GM21390 (cell line): ENCODE results near the gene PDGFA.

Source experiments
- ATAC-seq: cut with Tn5 transposase; IDR thresholded peaks from one replicate; pipeline ENCODE4 v1.9.1; 2021; ENCODE audit not compliant: unreplicated experiment

PDGFA gene

GRCh38 chr7:505171-505570 is 14.5 kb downstream of the PDGFA start:
- ATAC-seq, result no peak

GRCh38 chr7:504221-505111 is 15.2 kb downstream of the PDGFA start:
- ATAC-seq, result no peak

- no peak for ATAC-seq
Observed at GRCh38 chr7:503575-504111, 16.0 kb downstream of the PDGFA start.

- ATAC-seq, result no peak
Observed at GRCh38 chr7:502296-502695, 17.4 kb downstream of the PDGFA start.

GRCh38 chr7:501526-501925 is 18.1 kb downstream of the PDGFA start:
- ATAC-seq, result no peak

GRCh38 chr7:500521-501420 is 18.9 kb downstream of the PDGFA start:
- no peak for ATAC-seq

- ATAC-seq, result no peak
Observed at GRCh38 chr7:499853-500485, 19.7 kb downstream of the PDGFA start.

- no peak for ATAC-seq
Observed at GRCh38 chr7:498678-499641, 20.7 kb downstream of the PDGFA start.

- no peak for ATAC-seq
Observed at GRCh38 chr7:497946-498655, 21.5 kb downstream of the PDGFA start.

- ATAC-seq, result no peak
Observed at GRCh38 chr7:497346-497745, 22.3 kb downstream of the PDGFA start.

GRCh38 chr7:496528-497295 is 22.9 kb downstream of the PDGFA start:
- ATAC-seq, result no peak

GRCh38 chr7:495761-496321 is 23.8 kb downstream of the PDGFA start:
- no peak for ATAC-seq

- ATAC-seq, result no peak
Observed at GRCh38 chr7:495326-495725, 24.3 kb downstream of the PDGFA start.

- no peak for ATAC-seq
Observed at GRCh38 chr7:494906-495305, 24.7 kb downstream of the PDGFA start.

- no peak for ATAC-seq
Observed at GRCh38 chr7:494259-494687, 25.4 kb downstream of the PDGFA start.

GRCh38 chr7:493661-494251 is 25.9 kb downstream of the PDGFA start:
- ATAC-seq, result no peak

GRCh38 chr7:492714-493065 is 27.0 kb downstream of the PDGFA start:
- no peak for ATAC-seq
